NT2/D1 (cell line): ENCODE measurements around the gene ZNF777.

Source experiments
- SUZ12 ChIP-seq: IDR thresholded peaks from 2 replicates; pipeline ENCODE4 v1.6.1; 2011; ENCODE audit not compliant: insufficient read length, insufficient read depth; ENCODE audit errors: extremely low read depth
- YY1 ChIP-seq: IDR thresholded peaks from 2 replicates; pipeline ENCODE4 v1.6.1; 2011; ENCODE audit not compliant: insufficient read length, insufficient read depth
- ZNF274 ChIP-seq: IDR thresholded peaks from 2 replicates; pipeline ENCODE4 v1.6.1; 2011; ENCODE audit warnings: mild to moderate bottlenecking, low read depth, low read length

GRCh38 chr7:149431486-149432120 is 29.3 kb downstream of the ZNF777 start:
- TF ChIP-seq YY1 (no peak), ZNF274 (no peak), SUZ12 (no peak)
